Ectodermal cell (in vitro differentiated cells): ENCODE measurements around the gene RGPD4. TPM values are rescaled to one million over a fixed set of nuclear protein-coding genes. Genes with fewer than 3 reads are reported as not detected.
"Not testable (repeated sequence)": the region's sequence is repeated elsewhere in the genome, so short reads cannot be mapped to it uniquely, and the experiment has no call there.

Source experiments
- H3K27ac ChIP-seq: 2 replicates; pipeline ENCODE4 v1.7.0; 2013; ENCODE audit warnings: mild to moderate bottlenecking, low read depth, low read length; ENCODE audit not compliant: insufficient read depth, poor library complexity, severe bottlenecking
- H3K27me3 ChIP-seq: 2 replicates; pipeline ENCODE4 v1.7.0; 2013; ENCODE audit warnings: mild to moderate bottlenecking, low read length; ENCODE audit not compliant: insufficient read depth, control insufficient read depth, poor library complexity, severe bottlenecking
- H3K36me3 ChIP-seq: one replicate; pipeline ENCODE4 v1.7.0; 2013; ENCODE audit warnings: low read length; ENCODE audit not compliant: control insufficient read depth, insufficient read depth
- H3K4me1 ChIP-seq: one replicate; pipeline ENCODE4 v1.7.0; 2013; ENCODE audit warnings: low read length; ENCODE audit not compliant: control insufficient read depth, insufficient read depth
- H3K4me3 ChIP-seq: 2 replicates; pipeline ENCODE4 v1.7.0; 2013; ENCODE audit warnings: low read depth, low read length, control low read depth; ENCODE audit not compliant: insufficient read depth
- H3K9me3 ChIP-seq: 2 replicates; pipeline ENCODE4 v1.7.0; 2013; ENCODE audit warnings: mild to moderate bottlenecking, low read length, moderate library complexity; ENCODE audit not compliant: control insufficient read depth
- WGBS, 2 experiments: methylation state at CpG; one replicate each; pipeline ENCODE4 v1.1.7; 2013; ENCODE audit warnings: missing lambda C conversion rate in 2 of 2; 5-methylcytosine and 5-hydroxymethylcytosine counted together
- polyA plus RNA-seq, 4 experiments: library from polyadenylated mRNA; stranded (reverse); fragments of 50-300 nt; gene quantifications; one replicate each; pipeline ENCODE4 v1.2.3, GENCODE V29; 2013

RGPD4 gene
- polyA plus RNA-seq (2013, experiment 1 of 4) = not detected
- polyA plus RNA-seq (2013, experiment 2 of 4) = not detected
- not detected for polyA plus RNA-seq (2013, experiment 3 of 4)
- polyA plus RNA-seq (2013, experiment 4 of 4) = not detected

GRCh38 chr2:107826749-107827148 is at the start of gene RGPD4:
Gene RGPD4, plus strand, starts transcription at chr2:107826892. Its CDS starts 122 bp downstream, at chr2:107827014.
- 92 to 94% methylated on average over 41 to 42 of the region's 43 CpGs for WGBS, 2 experiments
- not testable (repeated sequence) for H3K9me3 ChIP-seq, H3K4me3 ChIP-seq, H3K27me3 ChIP-seq, H3K4me1 ChIP-seq, H3K27ac ChIP-seq, H3K36me3 ChIP-seq

- WGBS, 2 experiments = 98 to 100% methylated on average over 2 of the region's 2 CpGs
- no peaks in the 10 kb centered on the region for H3K36me3 ChIP-seq
- H3K27me3 ChIP-seq = no peaks in the 10 kb centered on the region
- no peak overlapping the region for H3K27ac ChIP-seq
- H3K9me3 ChIP-seq = no peaks in the 10 kb centered on the region
- H3K4me1 ChIP-seq = no peaks in the 10 kb centered on the region
- no peak overlapping the region for H3K4me3 ChIP-seq
These were observed 48.7 kb upstream of the RGPD4 start for GRCh38 chr2:107777974-107778373.

- no peak overlapping the region for H3K4me3 ChIP-seq
These were observed 40.9 kb upstream of the RGPD4 start for GRCh38 chr2:107785756-107786155.

GRCh38 chr2:107790837-107791236 is 35.9 kb upstream of the RGPD4 start:
- Histone ChIP-seq H3K9me3 (no peaks in the 10 kb centered on the region), H3K36me3 (no peaks in the 10 kb centered on the region), H3K4me1 (no peaks in the 10 kb centered on the region), H3K27ac (no peak overlapping the region), H3K27me3 (no peaks in the 10 kb centered on the region), H3K4me3 (no peak overlapping the region)
- WGBS, 2 experiments = 100% methylated on average over 1 of the region's 1 CpG; no CpG with 5 or more reads in 1 of the 2 experiments

More at GRCh38 chr2:107785756-107786155, 40.9 kb upstream of the RGPD4 start:
- no peaks in the 10 kb centered on the region for H3K4me1 ChIP-seq
- no peaks in the 10 kb centered on the region for H3K36me3 ChIP-seq
- no peaks in the 10 kb centered on the region for H3K27me3 ChIP-seq
- H3K9me3 ChIP-seq = no peaks in the 10 kb centered on the region
- no peak overlapping the region for H3K27ac ChIP-seq
- 73 to 100% methylated on average over 1 of the region's 1 CpG for WGBS, 2 experiments

- no peak overlapping the region for H3K4me3 ChIP-seq
- H3K4me1 ChIP-seq = no peaks in the 10 kb centered on the region
- no peaks in the 10 kb centered on the region for H3K27me3 ChIP-seq
- H3K36me3 ChIP-seq = no peaks in the 10 kb centered on the region
- H3K27ac ChIP-seq = no peak overlapping the region
- H3K9me3 ChIP-seq = no peaks in the 10 kb centered on the region
- WGBS, 2 experiments = 58 to 63% methylated on average over 2 of the region's 2 CpGs
These were observed 25.2 kb upstream of the RGPD4 start for GRCh38 chr2:107801498-107801897.

GRCh38 chr2:107804608-107805498 is 21.8 kb upstream of the RGPD4 start:
- 95% methylated on average over 6 of the region's 6 CpGs for WGBS, 2 experiments
- H3K4me1 ChIP-seq = no peaks in the 10 kb centered on the region
- no peaks in the 10 kb centered on the region for H3K27me3 ChIP-seq
- no peaks in the 10 kb centered on the region for H3K36me3 ChIP-seq
- no peak overlapping the region for H3K4me3 ChIP-seq
- H3K27ac ChIP-seq = no peak overlapping the region
- H3K9me3 ChIP-seq = no peaks in the 10 kb centered on the region

- H3K27me3 ChIP-seq = no peaks in the 10 kb centered on the region
- no peak overlapping the region for H3K4me3 ChIP-seq
- no peaks in the 10 kb centered on the region for H3K9me3 ChIP-seq
- H3K27ac ChIP-seq = no peak overlapping the region
- WGBS, 2 experiments = 95% methylated on average over 1 to 3 of the region's 4 CpGs
- H3K36me3 ChIP-seq = no peaks in the 10 kb centered on the region
- H3K4me1 ChIP-seq = no peaks in the 10 kb centered on the region
These were observed 19.8 kb upstream of the RGPD4 start for GRCh38 chr2:107806901-107807300.

- Histone ChIP-seq H3K27me3 (no peaks in the 10 kb centered on the region), H3K4me3 (no peak overlapping the region), H3K4me1 (no peaks in the 10 kb centered on the region), H3K9me3 (no peaks in the 10 kb centered on the region), H3K36me3 (no peaks in the 10 kb centered on the region), H3K27ac (no peak overlapping the region)
- 94 to 95% methylated on average over 7 of the region's 7 CpGs for WGBS, 2 experiments
These were observed 18.7 kb upstream of the RGPD4 start for GRCh38 chr2:107807988-107808387.

- no peak overlapping the region for H3K27ac ChIP-seq
- 94 to 97% methylated on average over 7 of the region's 7 CpGs for WGBS, 2 experiments
- H3K27me3 ChIP-seq = no peaks in the 10 kb centered on the region
- H3K4me1 ChIP-seq = no peaks in the 10 kb centered on the region
- no peaks in the 10 kb centered on the region for H3K36me3 ChIP-seq
- H3K4me3 ChIP-seq = no peak overlapping the region
- no peaks in the 10 kb centered on the region for H3K9me3 ChIP-seq
These were observed 17.7 kb upstream of the RGPD4 start for GRCh38 chr2:107808959-107809358.

GRCh38 chr2:107809835-107810234 is 16.9 kb upstream of the RGPD4 start:
- Histone ChIP-seq H3K4me1 (no peaks in the 10 kb centered on the region), H3K27ac (no peak overlapping the region), H3K4me3 (no peak overlapping the region), H3K27me3 (no peaks in the 10 kb centered on the region), H3K9me3 (no peaks in the 10 kb centered on the region), H3K36me3 (no peaks in the 10 kb centered on the region)
- 92% methylated on average over 3 of the region's 3 CpGs for WGBS, 2 experiments
